Measurements from ENCODE around the gene EPAS1.

- no peak for TF ChIP-seq ZNF362 (CRISPR knock-in tag; IDR thresholded peaks at IDR 0.05; ENCODE audit: borderline replicate concordance)
- no peak for TF ChIP-seq BCL6 (CRISPR knock-in tag; IDR thresholded peaks at IDR 0.05)
- no peak for TF ChIP-seq ARHGAP35 (CRISPR knock-in tag; IDR thresholded peaks at IDR 0.05; ENCODE audit: borderline replicate concordance)
- no peak for TF ChIP-seq POLR2A (IDR thresholded peaks at IDR 0.05; ENCODE audit: insufficient read depth in 1 of 2, low read depth in 2 of 2, low read length in 2 of 2)
- no peak for TF ChIP-seq ATM (IDR thresholded peaks at IDR 0.05; ENCODE audit: borderline replicate concordance)
- no peak for TF ChIP-seq CTCF (CRISPR knock-in tag; IDR thresholded peaks at IDR 0.05)
- TF ChIP-seq GABPA (IDR thresholded peaks at IDR 0.05; ENCODE audit: low read depth, low read length) = no peak
- no peak for TF ChIP-seq GABPA (CRISPR knock-in tag; IDR thresholded peaks at IDR 0.05; ENCODE audit: low read depth)
- no peak for TF ChIP-seq BRF2 (CRISPR knock-in tag; IDR thresholded peaks at IDR 0.05)
- no peak for TF ChIP-seq DPF2 (CRISPR knock-in tag; IDR thresholded peaks at IDR 0.05; ENCODE audit: borderline replicate concordance, low read depth)
- no peak for TF ChIP-seq CERS6 (CRISPR knock-in tag; IDR thresholded peaks at IDR 0.05)
- no peak for TF ChIP-seq ZNF274 (CRISPR knock-in tag; IDR thresholded peaks at IDR 0.05)
- no peak for TF ChIP-seq REST (IDR thresholded peaks at IDR 0.05; ENCODE audit: borderline replicate concordance in 1 of 2, low read depth in 1 of 2, low read length in 2 of 2)
- TF ChIP-seq CSRNP1 (CRISPR knock-in tag; IDR thresholded peaks at IDR 0.05) = no peak
- no peak for TF ChIP-seq ZNF367 (CRISPR knock-in tag; IDR thresholded peaks at IDR 0.05; ENCODE audit: borderline replicate concordance)
Observed at GRCh38 chr2:46372475-46372874, 75.3 kb downstream of the EPAS1 start.
